ENCODE results near the gene ERBB4.
"Not testable (repeated sequence)": the region's sequence is repeated elsewhere in the genome, so short reads cannot be mapped to it uniquely, and the experiment has no call there.

Gene ERBB4

DNA sequence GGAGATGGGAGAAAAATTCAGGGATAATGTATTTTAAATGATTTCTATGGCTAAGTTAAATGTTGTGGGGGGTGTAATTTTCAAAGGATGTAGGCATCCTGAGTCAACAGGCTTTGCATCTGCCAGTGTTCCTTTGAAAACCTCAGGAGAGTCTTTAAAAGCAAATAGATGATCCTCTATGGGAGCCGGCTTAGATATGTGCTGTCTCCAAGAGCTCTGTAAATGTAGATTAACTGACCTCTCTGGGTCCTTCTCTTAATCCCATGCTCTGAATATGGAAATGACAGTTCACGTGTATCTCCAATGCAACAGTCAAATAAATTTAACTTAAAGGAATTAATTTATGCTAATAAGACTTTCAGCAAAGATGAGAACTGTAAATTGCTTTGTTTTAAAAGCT is 292.7 kb downstream of the ERBB4 start:
- no peaks in the 10 kb centered on the region for H3F3A ChIP-seq (ENCODE audit: low read depth)
- no peak overlapping the region for H3K9ac ChIP-seq (ENCODE audit: low read depth, low read length, poor library complexity, severe bottlenecking)
- no peak overlapping the region for H3K4me2 ChIP-seq (ENCODE audit: low read depth, low read length, poor library complexity, severe bottlenecking)
- no peaks in the 10 kb centered on the region for H3K9me2 ChIP-seq (replicated peaks; ENCODE audit: low read depth, low read length)
- H3K9me3 ChIP-seq (ENCODE audit: insufficient read depth, low read depth, low read length): no peaks in the 10 kb centered on the region
- H3K36me3 ChIP-seq (ENCODE audit: insufficient read depth, low read length): no peaks in the 10 kb centered on the region
- no peak for TF ChIP-seq EZH2phosphoT487 (IDR thresholded peaks at IDR 0.05; ENCODE audit: borderline replicate concordance)
- no peak for TF ChIP-seq CTCF (conservative IDR thresholded peaks at IDR 0.05; ENCODE audit: low read length)
- no peaks in the 10 kb centered on the region for H3K27me3 ChIP-seq (ENCODE audit: insufficient read depth, low read length, poor library complexity, severe bottlenecking)
- no peak overlapping the region for H2AFZ ChIP-seq (ENCODE audit: low read length)
- no peak overlapping the region for H3K4me3 ChIP-seq (ENCODE audit: low read length, poor library complexity, severe bottlenecking)
- no peaks in the 10 kb centered on the region for H4K20me1 ChIP-seq (ENCODE audit: insufficient read depth, low read length, poor library complexity, severe bottlenecking)
- H3K4me1 ChIP-seq (ENCODE audit: insufficient read depth, low read length, poor library complexity, severe bottlenecking): no peaks in the 10 kb centered on the region
- no peaks in the 10 kb centered on the region for H3K79me2 ChIP-seq (ENCODE audit: insufficient read depth, low read length)

DNA sequence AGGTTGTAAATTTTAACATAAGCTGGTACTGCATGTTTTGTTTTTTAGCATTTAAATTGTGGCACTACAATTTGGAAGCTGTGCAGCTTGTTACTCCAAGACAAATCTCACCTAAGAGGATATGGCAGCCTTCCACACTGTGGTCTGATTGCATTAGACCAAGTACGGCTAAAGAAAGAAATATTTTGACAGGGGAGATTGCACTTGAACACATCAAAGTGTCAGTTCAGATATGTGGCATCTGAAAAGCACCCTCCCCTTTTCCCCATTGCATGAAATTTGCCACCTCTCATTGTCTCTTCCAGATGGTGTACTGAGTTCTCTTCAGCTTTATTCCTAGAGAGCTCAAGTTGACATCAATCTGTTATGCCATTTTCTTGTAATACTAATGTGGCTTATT is 295.9 kb downstream of the ERBB4 start:
- H3K9me2 ChIP-seq (replicated peaks; ENCODE audit: low read depth, low read length): no peaks in the 10 kb centered on the region
- no peaks in the 10 kb centered on the region for H3K79me2 ChIP-seq (ENCODE audit: insufficient read depth, low read length)
- no peaks in the 10 kb centered on the region for H3F3A ChIP-seq (ENCODE audit: low read depth)
- no peak for TF ChIP-seq CTCF (conservative IDR thresholded peaks at IDR 0.05; ENCODE audit: low read length)
- no peak for TF ChIP-seq EZH2phosphoT487 (IDR thresholded peaks at IDR 0.05; ENCODE audit: borderline replicate concordance)
- no peak overlapping the region for H3K4me3 ChIP-seq (ENCODE audit: low read length, poor library complexity, severe bottlenecking)
- H3K4me2 ChIP-seq (ENCODE audit: low read depth, low read length, poor library complexity, severe bottlenecking): no peak overlapping the region
- no peak overlapping the region for H3K9ac ChIP-seq (ENCODE audit: low read depth, low read length, poor library complexity, severe bottlenecking)
- no peaks in the 10 kb centered on the region for H3K27me3 ChIP-seq (ENCODE audit: insufficient read depth, low read length, poor library complexity, severe bottlenecking)
- H3K4me1 ChIP-seq (ENCODE audit: insufficient read depth, low read length, poor library complexity, severe bottlenecking): no peaks in the 10 kb centered on the region
- no peak overlapping the region for H2AFZ ChIP-seq (ENCODE audit: low read length)
- no peaks in the 10 kb centered on the region for H3K9me3 ChIP-seq (ENCODE audit: insufficient read depth, low read depth, low read length)
- H3K36me3 ChIP-seq (ENCODE audit: insufficient read depth, low read length): no peaks in the 10 kb centered on the region
- H4K20me1 ChIP-seq (ENCODE audit: insufficient read depth, low read length, poor library complexity, severe bottlenecking): no peaks in the 10 kb centered on the region

GRCh38 chr2:212238152-212238551 is 300.4 kb downstream of the ERBB4 start:
- H3F3A ChIP-seq (ENCODE audit: low read depth); H3K4me3 ChIP-seq (ENCODE audit: low read length, poor library complexity, severe bottlenecking); H3K27me3 ChIP-seq (ENCODE audit: insufficient read depth, low read length, poor library complexity, severe bottlenecking); H3K9me2 ChIP-seq (replicated peaks; ENCODE audit: low read depth, low read length); H4K20me1 ChIP-seq (ENCODE audit: insufficient read depth, low read length, poor library complexity, severe bottlenecking); H2AFZ ChIP-seq (ENCODE audit: low read length); H3K36me3 ChIP-seq (ENCODE audit: insufficient read depth, low read length); H3K79me2 ChIP-seq (ENCODE audit: insufficient read depth, low read length); H3K4me1 ChIP-seq (ENCODE audit: insufficient read depth, low read length, poor library complexity, severe bottlenecking); H3K9me3 ChIP-seq (ENCODE audit: insufficient read depth, low read depth, low read length); H3K4me2 ChIP-seq (ENCODE audit: low read depth, low read length, poor library complexity, severe bottlenecking); H3K9ac ChIP-seq (ENCODE audit: low read depth, low read length, poor library complexity, severe bottlenecking): not testable (repeated sequence)

- Histone ChIP-seq H3K9me2 (replicated peaks; ENCODE audit: low read depth, low read length) (no peaks in the 10 kb centered on the region), H3K36me3 (ENCODE audit: insufficient read depth, low read length) (no peaks in the 10 kb centered on the region), H3K9ac (ENCODE audit: low read depth, low read length, poor library complexity, severe bottlenecking) (no peak overlapping the region), H3F3A (ENCODE audit: low read depth) (no peaks in the 10 kb centered on the region), H3K9me3 (ENCODE audit: insufficient read depth, low read depth, low read length) (no peaks in the 10 kb centered on the region), H3K79me2 (ENCODE audit: insufficient read depth, low read length) (no peaks in the 10 kb centered on the region), H4K20me1 (ENCODE audit: insufficient read depth, low read length, poor library complexity, severe bottlenecking) (no peaks in the 10 kb centered on the region), H3K4me2 (ENCODE audit: low read depth, low read length, poor library complexity, severe bottlenecking) (no peak overlapping the region), H3K4me3 (ENCODE audit: low read length, poor library complexity, severe bottlenecking) (no peak overlapping the region), H3K27me3 (ENCODE audit: insufficient read depth, low read length, poor library complexity, severe bottlenecking) (no peaks in the 10 kb centered on the region), H2AFZ (ENCODE audit: low read length) (no peak overlapping the region; the same call in 1 of the 2 replicates), H3K4me1 (ENCODE audit: insufficient read depth, low read length, poor library complexity, severe bottlenecking) (no peaks in the 10 kb centered on the region)
- TF ChIP-seq EZH2phosphoT487 (IDR thresholded peaks at IDR 0.05; ENCODE audit: borderline replicate concordance) (no peak), CTCF (conservative IDR thresholded peaks at IDR 0.05; ENCODE audit: low read length) (no peak)
Observed at GRCh38 chr2:212237350-212238095, 301.1 kb downstream of the ERBB4 start.
